ENCODE results near the gene GPC6.

GPC6 gene

DNA sequence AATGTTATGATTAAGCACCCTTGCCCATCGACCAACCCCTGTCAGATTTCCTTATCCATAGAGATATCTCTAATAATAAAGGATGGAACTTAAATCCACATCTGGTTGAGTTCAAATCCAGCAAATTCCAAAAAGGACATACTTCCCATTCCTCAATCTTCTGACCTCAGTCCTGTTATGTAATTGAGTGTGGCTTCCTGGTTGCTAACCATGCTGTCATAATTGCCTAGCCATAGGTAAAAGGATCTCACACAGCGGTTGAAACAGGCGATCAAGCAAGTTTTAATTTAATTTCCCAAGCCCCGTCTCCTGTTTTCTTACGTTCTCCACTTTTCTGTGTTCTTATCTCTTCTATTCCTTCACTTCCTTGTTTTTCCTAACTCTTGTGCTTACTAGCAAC, 550.3 kb downstream of the GPC6 start:
- Histone ChIP-seq H3K4me2 (ENCODE audit: low read depth, low read length, poor library complexity, severe bottlenecking) (no peak overlapping the region), H2AFZ (ENCODE audit: low read length) (no peak overlapping the region), H3K4me3 (ENCODE audit: low read length, poor library complexity, severe bottlenecking) (no peak overlapping the region), H3K27me3 (ENCODE audit: insufficient read depth, low read length, poor library complexity, severe bottlenecking) (no peaks in the 10 kb centered on the region), H3K9ac (ENCODE audit: low read depth, low read length, poor library complexity, severe bottlenecking) (no peak overlapping the region), H3F3A (ENCODE audit: low read depth) (no peaks in the 10 kb centered on the region), H3K9me2 (replicated peaks; ENCODE audit: low read depth, low read length) (no peaks in the 10 kb centered on the region), H3K4me1 (ENCODE audit: insufficient read depth, low read length, poor library complexity, severe bottlenecking) (no peaks in the 10 kb centered on the region), H3K36me3 (ENCODE audit: insufficient read depth, low read length) (no peaks in the 10 kb centered on the region), H4K20me1 (ENCODE audit: insufficient read depth, low read length, poor library complexity, severe bottlenecking) (no peaks in the 10 kb centered on the region), H3K79me2 (ENCODE audit: insufficient read depth, low read length) (no peaks in the 10 kb centered on the region), H3K9me3 (ENCODE audit: insufficient read depth, low read depth, low read length) (no peaks in the 10 kb centered on the region)
- TF ChIP-seq EZH2phosphoT487 (IDR thresholded peaks at IDR 0.05; ENCODE audit: borderline replicate concordance) (no peak), CTCF (conservative IDR thresholded peaks at IDR 0.05; ENCODE audit: low read length) (no peak)

DNA sequence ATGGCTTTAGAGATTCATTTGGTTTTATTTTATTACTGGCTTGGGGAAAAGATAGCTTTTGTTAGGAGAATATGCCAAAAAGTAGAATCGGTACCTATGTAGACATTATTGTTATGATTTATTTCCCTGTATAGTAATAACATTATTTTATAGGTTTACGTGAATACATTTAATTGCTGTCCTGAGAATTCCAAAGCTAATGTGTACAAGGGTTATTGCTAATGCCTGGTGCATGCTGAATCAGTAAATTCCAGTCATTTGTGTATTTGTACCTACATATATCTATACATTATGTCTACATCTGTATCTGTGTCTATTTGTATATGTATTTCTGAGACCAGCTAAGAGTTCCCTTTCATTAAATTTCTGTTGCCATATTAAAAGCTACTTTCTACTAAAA, 550.9 kb downstream of the GPC6 start:
- Histone ChIP-seq H3K4me1 (ENCODE audit: insufficient read depth, low read length, poor library complexity, severe bottlenecking) (no peaks in the 10 kb centered on the region), H3F3A (ENCODE audit: low read depth) (no peaks in the 10 kb centered on the region), H4K20me1 (ENCODE audit: insufficient read depth, low read length, poor library complexity, severe bottlenecking) (no peaks in the 10 kb centered on the region), H3K27me3 (ENCODE audit: insufficient read depth, low read length, poor library complexity, severe bottlenecking) (no peaks in the 10 kb centered on the region), H3K4me3 (ENCODE audit: low read length, poor library complexity, severe bottlenecking) (no peak overlapping the region), H3K9me3 (ENCODE audit: insufficient read depth, low read depth, low read length) (no peaks in the 10 kb centered on the region), H3K9me2 (replicated peaks; ENCODE audit: low read depth, low read length) (no peaks in the 10 kb centered on the region), H3K36me3 (ENCODE audit: insufficient read depth, low read length) (no peaks in the 10 kb centered on the region), H2AFZ (ENCODE audit: low read length) (no peak overlapping the region), H3K79me2 (ENCODE audit: insufficient read depth, low read length) (no peaks in the 10 kb centered on the region), H3K9ac (ENCODE audit: low read depth, low read length, poor library complexity, severe bottlenecking) (no peak overlapping the region), H3K4me2 (ENCODE audit: low read depth, low read length, poor library complexity, severe bottlenecking) (no peak overlapping the region)
- TF ChIP-seq EZH2phosphoT487 (IDR thresholded peaks at IDR 0.05; ENCODE audit: borderline replicate concordance) (no peak), CTCF (conservative IDR thresholded peaks at IDR 0.05; ENCODE audit: low read length) (no peak)

DNA sequence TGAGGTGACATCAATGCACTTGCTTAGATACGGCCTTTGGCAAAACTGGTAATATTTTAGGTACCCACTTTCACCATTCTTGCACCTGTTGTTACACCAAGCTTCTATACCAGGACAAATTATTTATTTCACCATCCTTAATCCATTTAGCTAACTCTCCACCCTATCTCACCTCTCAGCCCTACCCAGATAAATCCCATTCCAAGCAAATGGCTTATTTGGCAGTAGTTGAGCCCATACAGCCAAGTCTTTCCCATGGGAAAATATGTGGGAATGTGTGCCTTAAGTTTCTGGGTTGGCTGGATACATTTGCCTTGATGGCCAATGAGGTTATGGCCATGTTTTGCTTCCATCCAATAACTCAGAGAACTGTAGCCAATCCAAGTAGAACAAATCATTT, 551.9 kb downstream of the GPC6 start:
- Histone ChIP-seq H3K27me3 (ENCODE audit: insufficient read depth, low read length, poor library complexity, severe bottlenecking) (no peaks in the 10 kb centered on the region), H3K9me3 (ENCODE audit: insufficient read depth, low read depth, low read length) (no peaks in the 10 kb centered on the region), H4K20me1 (ENCODE audit: insufficient read depth, low read length, poor library complexity, severe bottlenecking) (no peaks in the 10 kb centered on the region), H3K36me3 (ENCODE audit: insufficient read depth, low read length) (no peaks in the 10 kb centered on the region), H3K79me2 (ENCODE audit: insufficient read depth, low read length) (no peaks in the 10 kb centered on the region), H3K4me1 (ENCODE audit: insufficient read depth, low read length, poor library complexity, severe bottlenecking) (no peaks in the 10 kb centered on the region), H3K4me2 (ENCODE audit: low read depth, low read length, poor library complexity, severe bottlenecking) (no peak overlapping the region), H2AFZ (ENCODE audit: low read length) (no peak overlapping the region), H3F3A (ENCODE audit: low read depth) (no peaks in the 10 kb centered on the region), H3K9me2 (replicated peaks; ENCODE audit: low read depth, low read length) (no peaks in the 10 kb centered on the region), H3K4me3 (ENCODE audit: low read length, poor library complexity, severe bottlenecking) (no peak overlapping the region), H3K9ac (ENCODE audit: low read depth, low read length, poor library complexity, severe bottlenecking) (no peak overlapping the region)
- TF ChIP-seq EZH2phosphoT487 (IDR thresholded peaks at IDR 0.05; ENCODE audit: borderline replicate concordance), result no peak
- no peak for TF ChIP-seq CTCF (conservative IDR thresholded peaks at IDR 0.05; ENCODE audit: low read length)
